H54 (cell line): Measurements from ENCODE around the gene PSMA5.
A peak's percentile ranks its signal among the peaks of the same experiment; 100 is the strongest.
"Not testable (repeated sequence)": the region's sequence is repeated elsewhere in the genome, so short reads cannot be mapped to it uniquely, and the experiment has no call there.

ENCODE experiments used
- DNase-seq: peaks from one replicate; pipeline ENCODE4 v3.0.0; 2011; ENCODE audit warnings: low spot score, mixed read lengths; ENCODE audit not compliant: insufficient read length
- FAIRE-seq: peaks from 3 replicates; lab custom pipeline; 2011; peaks lifted over from hg19 to GRCh38; lab: Jason Lieb, UNC
- POLR2A ChIP-seq: IDR thresholded peaks from 2 replicates; pipeline ENCODE4 v1.6.1; 2011; ENCODE audit warnings: low read depth, mild to moderate bottlenecking, low read length

Gene PSMA5

GRCh38 chr1:109426281-109427170 lies at the start of gene PSMA5:
Gene PSMA5, minus strand, starts transcription at chr1:109426448. Its CDS starts 118 bp downstream, at chr1:109426330.
- DNase-seq (peak; percentile 87), FAIRE-seq (peak; percentile 98)
- peak; percentile 90 for TF ChIP-seq POLR2A

- DNase-seq = no peak
- TF ChIP-seq POLR2A = no peak
- FAIRE-seq = no peak
These were observed 49.0 kb upstream of the PSMA5 start for GRCh38 chr1:109475261-109475660.

- DNase-seq = no peak
- FAIRE-seq = no peak
- no peak for TF ChIP-seq POLR2A
These were observed 48.4 kb upstream of the PSMA5 start for GRCh38 chr1:109474697-109475096.

GRCh38 chr1:109473284-109474057 lies 47.2 kb upstream of the PSMA5 start:
- not testable (repeated sequence) for DNase-seq, FAIRE-seq

GRCh38 chr1:109472779-109473178 lies 46.5 kb upstream of the PSMA5 start:
- no peak for TF ChIP-seq POLR2A
- no peak for FAIRE-seq
- no peak for DNase-seq

- no peak for FAIRE-seq
- no peak for DNase-seq
- no peak for TF ChIP-seq POLR2A
These were observed 44.0 kb upstream of the PSMA5 start for GRCh38 chr1:109470245-109470644.

GRCh38 chr1:109468903-109469302 lies 42.7 kb upstream of the PSMA5 start:
- no peak for FAIRE-seq

GRCh38 chr1:109468061-109468460 lies 41.8 kb upstream of the PSMA5 start:
- DNase-seq (no peak), FAIRE-seq (no peak)
- TF ChIP-seq POLR2A = no peak

More at GRCh38 chr1:109468903-109469302, 42.7 kb upstream of the PSMA5 start:
- DNase-seq = no peak
- TF ChIP-seq POLR2A = no peak

- FAIRE-seq (no peak), DNase-seq (no peak)
- no peak for TF ChIP-seq POLR2A
These were observed 41.1 kb upstream of the PSMA5 start for GRCh38 chr1:109467301-109467777.

GRCh38 chr1:109466452-109467300 lies 40.4 kb upstream of the PSMA5 start, which contains the start of gene SYPL2:
Gene SYPL2, plus strand, starts transcription at chr1:109466546. Its CDS starts 298 bp downstream, at chr1:109466844.
- no peak for FAIRE-seq
- TF ChIP-seq POLR2A = no peak
- DNase-seq = no peak

GRCh38 chr1:109466125-109466451 lies 39.8 kb upstream of the PSMA5 start:
- TF ChIP-seq POLR2A = no peak
- DNase-seq (no peak), FAIRE-seq (no peak)

GRCh38 chr1:109457819-109458218 lies 31.6 kb upstream of the PSMA5 start:
- DNase-seq (no peak), FAIRE-seq (no peak)
- TF ChIP-seq POLR2A = no peak

- TF ChIP-seq POLR2A = no peak
- DNase-seq = no peak
- no peak for FAIRE-seq
These were observed 28.4 kb upstream of the PSMA5 start for GRCh38 chr1:109454497-109455133.
